ENCODE measurements around the gene TMEM234.

The TMEM234 gene

DNA sequence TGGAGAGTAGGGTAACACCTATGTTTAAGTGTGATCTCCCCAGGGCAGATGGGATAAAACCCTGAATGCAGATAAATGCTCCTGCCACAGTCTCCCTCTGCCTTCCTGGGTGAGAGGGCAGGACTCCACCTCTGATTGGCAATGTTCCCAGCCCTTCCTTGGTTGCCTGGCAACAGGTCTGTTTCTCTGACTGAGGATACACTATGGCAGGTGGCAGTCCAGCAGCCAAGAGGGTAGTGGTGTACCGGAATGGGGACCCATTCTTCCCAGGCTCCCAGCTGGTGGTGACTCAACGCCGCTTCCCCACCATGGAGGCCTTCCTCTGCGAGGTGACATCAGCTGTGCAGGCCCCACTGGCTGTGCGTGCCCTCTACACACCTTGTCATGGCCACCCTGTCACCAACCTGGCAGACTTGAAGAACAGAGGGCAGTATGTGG, 13.2 kb downstream of the TMEM234 start, which contains the start of gene DCDC2B:
TSS of gene DCDC2B (plus strand) at position 199 of the 438 bp plus-strand sequence. CDS start at position 204, 5 bp downstream.
- no peaks in the 10 kb centered on the region for H3K79me2 ChIP-seq

DNA sequence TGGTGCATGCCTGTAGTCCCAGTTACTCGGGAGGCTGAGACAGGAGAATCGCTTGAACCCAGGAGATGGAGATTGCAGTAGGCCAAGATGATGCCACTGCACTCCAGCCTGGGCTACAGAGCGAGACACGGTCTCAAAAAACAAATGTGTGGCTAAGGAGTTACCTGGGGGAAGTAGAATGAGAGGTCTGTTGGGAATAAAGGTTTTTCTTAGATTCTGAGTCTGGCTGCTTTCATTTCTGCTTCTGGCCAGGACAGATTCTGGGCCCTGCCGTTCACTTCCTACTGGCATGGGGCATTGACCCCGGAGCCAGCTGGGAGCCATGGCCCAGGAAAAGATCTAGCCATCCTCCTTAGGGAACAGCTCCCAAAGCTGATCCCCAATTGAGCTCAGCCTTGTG, 13.7 kb downstream of the TMEM234 start:
- Histone ChIP-seq H3K27me3 (ENCODE audit: control insufficient read depth, insufficient read depth, low read length) (no peaks in the 10 kb centered on the region), H3K4me2 (ENCODE audit: low read length) (no peak overlapping the region), H3K4me1 (peaks cover 2% of the 10 kb centered on the region), H3K4me3 (ENCODE audit: low read depth, low read length) (no peak overlapping the region), H3K36me3 (ENCODE audit: control insufficient read depth, insufficient read depth, low read length) (no peaks in the 10 kb centered on the region), H3K79me2 (no peaks in the 10 kb centered on the region), H3K27ac (no peak overlapping the region), H3K9me3 (ENCODE audit: control insufficient read depth, low read length) (no peaks in the 10 kb centered on the region), H3K9ac (no peak overlapping the region), H2AFZ (no peak overlapping the region)
- TF ChIP-seq, protein P1, sequence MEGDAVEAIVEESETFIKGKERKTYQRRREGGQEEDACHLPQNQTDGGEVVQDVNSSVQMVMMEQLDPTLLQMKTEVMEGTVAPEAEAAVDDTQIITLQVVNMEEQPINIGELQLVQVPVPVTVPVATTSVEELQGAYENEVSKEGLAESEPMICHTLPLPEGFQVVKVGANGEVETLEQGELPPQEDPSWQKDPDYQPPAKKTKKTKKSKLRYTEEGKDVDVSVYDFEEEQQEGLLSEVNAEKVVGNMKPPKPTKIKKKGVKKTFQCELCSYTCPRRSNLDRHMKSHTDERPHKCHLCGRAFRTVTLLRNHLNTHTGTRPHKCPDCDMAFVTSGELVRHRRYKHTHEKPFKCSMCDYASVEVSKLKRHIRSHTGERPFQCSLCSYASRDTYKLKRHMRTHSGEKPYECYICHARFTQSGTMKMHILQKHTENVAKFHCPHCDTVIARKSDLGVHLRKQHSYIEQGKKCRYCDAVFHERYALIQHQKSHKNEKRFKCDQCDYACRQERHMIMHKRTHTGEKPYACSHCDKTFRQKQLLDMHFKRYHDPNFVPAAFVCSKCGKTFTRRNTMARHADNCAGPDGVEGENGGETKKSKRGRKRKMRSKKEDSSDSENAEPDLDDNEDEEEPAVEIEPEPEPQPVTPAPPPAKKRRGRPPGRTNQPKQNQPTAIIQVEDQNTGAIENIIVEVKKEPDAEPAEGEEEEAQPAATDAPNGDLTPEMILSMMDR (IDR thresholded peaks at IDR 0.05): no peak

More for the DNA sequence above, 13.2 kb downstream of the TMEM234 start, which contains the start of gene DCDC2B:
- no peak within 1 kb of the TSS for H3K9ac ChIP-seq
- no peak within 1 kb of the TSS for H3K27ac ChIP-seq
- no peaks in the 10 kb centered on the region for H3K36me3 ChIP-seq (ENCODE audit: control insufficient read depth, insufficient read depth, low read length)
- no peaks in the 10 kb centered on the region for H3K27me3 ChIP-seq (ENCODE audit: control insufficient read depth, insufficient read depth, low read length)
- TF ChIP-seq, protein P1 (IDR thresholded peaks at IDR 0.05): no peak
- H3K4me3 ChIP-seq (ENCODE audit: low read depth, low read length): no peak within 1 kb of the TSS
- H3K4me2 ChIP-seq (ENCODE audit: low read length): no peak within 1 kb of the TSS
- H3K4me1 ChIP-seq: peaks cover 2% of the 10 kb centered on the region
- H2AFZ ChIP-seq: no peak within 1 kb of the TSS
- no peaks in the 10 kb centered on the region for H3K9me3 ChIP-seq (ENCODE audit: control insufficient read depth, low read length)

DNA sequence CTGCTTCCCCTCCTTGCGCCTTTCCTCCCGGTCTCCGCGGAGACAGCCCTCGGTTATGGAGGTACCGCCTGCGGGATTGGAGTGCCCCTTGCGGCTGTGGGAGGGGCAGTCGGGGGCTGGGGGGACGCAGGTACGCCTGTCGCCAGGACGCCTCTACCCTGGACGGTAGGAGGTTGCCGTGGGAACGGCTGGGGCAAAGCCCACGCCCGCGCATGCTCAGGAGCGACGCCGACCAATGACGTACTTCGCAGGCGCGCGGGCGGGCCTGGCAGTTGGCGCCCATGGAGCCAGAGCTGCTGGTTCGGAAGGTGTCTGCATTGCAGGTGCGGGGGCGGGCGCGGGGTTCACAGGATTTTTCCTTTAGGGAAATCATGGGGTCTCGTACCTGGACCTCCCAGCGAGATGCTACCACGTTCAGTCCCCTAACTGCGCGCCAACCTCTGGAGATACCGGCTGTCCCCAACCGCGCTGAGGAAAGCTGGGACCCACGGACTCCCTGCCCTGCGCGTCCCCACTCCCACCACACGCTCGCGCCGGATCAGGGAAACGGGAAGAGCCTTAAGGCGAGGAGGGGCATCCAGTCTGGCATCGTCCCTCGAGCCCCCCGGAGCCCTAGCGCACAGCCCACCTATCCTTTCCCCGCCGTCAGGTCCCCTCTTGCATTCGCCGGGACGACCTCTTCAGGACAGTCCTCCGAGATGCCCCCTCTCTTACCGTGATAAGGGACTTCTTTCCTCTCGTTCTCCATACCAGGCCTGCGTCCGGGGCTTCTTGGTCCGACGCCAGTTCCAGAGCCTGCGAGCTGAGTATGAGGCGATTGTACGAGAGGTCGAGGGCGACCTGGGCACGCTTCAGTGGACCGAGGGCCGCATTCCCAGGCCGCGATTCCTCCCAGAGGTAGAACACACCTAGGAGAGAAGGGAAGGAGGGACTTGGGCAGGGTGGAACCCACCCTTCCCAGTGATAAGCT, 16.5 kb downstream of the TMEM234 start, which contains the start of gene IQCC:
TSS of gene IQCC (plus strand) at position 271 of the 970 bp plus-strand sequence. CDS start at position 282, 11 bp downstream.
- Histone ChIP-seq H3K27me3 (ENCODE audit: control insufficient read depth, insufficient read depth, low read length) (no peaks in the 10 kb centered on the region), H3K36me3 (ENCODE audit: control insufficient read depth, insufficient read depth, low read length) (no peaks in the 10 kb centered on the region), H3K4me1 (peaks cover 4% of the 10 kb centered on the region), H2AFZ (peak within 1 kb of the TSS; percentile 79), H3K9ac (no peak within 1 kb of the TSS), H3K79me2 (no peaks in the 10 kb centered on the region), H3K9me3 (ENCODE audit: control insufficient read depth, low read length) (no peaks in the 10 kb centered on the region), H3K27ac (peak within 1 kb of the TSS; percentile 39), H3K4me2 (ENCODE audit: low read length) (peak within 1 kb of the TSS; percentile 93), H3K4me3 (ENCODE audit: low read depth, low read length) (peak within 1 kb of the TSS; percentile 69)
- TF ChIP-seq, protein P1 (IDR thresholded peaks at IDR 0.05): peak; percentile 23

DNA sequence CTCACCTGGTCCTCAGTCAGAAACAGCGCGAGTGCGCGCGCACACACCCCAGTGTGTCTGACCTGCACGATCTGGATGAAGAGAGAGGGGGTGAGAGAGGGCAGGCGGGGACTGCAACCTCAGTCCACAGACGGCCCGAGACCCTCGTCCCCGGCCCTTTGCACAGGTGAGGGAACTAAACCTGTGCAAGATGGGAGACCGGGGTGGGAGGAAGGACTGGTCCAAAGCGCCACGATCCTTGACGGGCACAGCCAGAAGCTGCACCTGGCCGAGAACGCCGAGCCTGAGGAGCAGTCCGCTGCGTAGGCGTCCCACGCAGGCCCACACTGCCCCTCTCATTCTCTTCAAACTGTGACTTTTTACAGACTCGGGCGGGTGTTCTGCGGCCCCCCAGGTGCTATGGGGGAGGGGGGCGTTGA, 17.2 kb downstream of the TMEM234 start:
- Histone ChIP-seq H3K9ac (no peak overlapping the region), H3K9me3 (ENCODE audit: control insufficient read depth, low read length) (no peaks in the 10 kb centered on the region), H2AFZ (peak overlapping the region; percentile 79), H3K4me2 (ENCODE audit: low read length) (peak overlapping the region; percentile 93), H3K36me3 (ENCODE audit: control insufficient read depth, insufficient read depth, low read length) (no peaks in the 10 kb centered on the region), H3K79me2 (no peaks in the 10 kb centered on the region), H3K27me3 (ENCODE audit: control insufficient read depth, insufficient read depth, low read length) (no peaks in the 10 kb centered on the region), H3K4me3 (ENCODE audit: low read depth, low read length) (peak overlapping the region; percentile 69), H3K4me1 (peaks cover 6% of the 10 kb centered on the region), H3K27ac (peak overlapping the region; percentile 39)
- TF ChIP-seq, protein P1 (IDR thresholded peaks at IDR 0.05): no peak

All from parathyroid adenoma (tissue), 2 donors.